K562 (cell line): Measurements from ENCODE around the gene PCBP2. TPM values are rescaled to one million over a fixed set of nuclear protein-coding genes. Genes with fewer than 3 reads are reported as not detected.
A peak's percentile ranks its signal among the peaks of the same experiment; 100 is the strongest.

Source experiments
- ATAC-seq: fragments of 200-7000 bp; cut with Tn5 transposase; 3 replicates; pipeline ENCODE4 v1.9.1; 2020; ENCODE audit warnings: moderate library complexity
- BruUV-seq: library from RNA; stranded (reverse); fragments of 400-500 nt; replicated peaks from 2 replicates; lab custom pipeline; 2021; lab: Mats Ljungman, UMichigan
- CTCF ChIA-PET: fragments of 300-600 bp; formaldehyde crosslinking; extraction: SDS; loops from one replicate; lab custom pipeline; 2021; ENCODE audit warnings: low intra/inter-chr PET ratio; lab: Yijun Ruan, JAX
- POLR2A ChIA-PET: fragments of 300-600, 350-650 bp; sonication (Branson Sonifier 250); formaldehyde crosslinking; extraction: SDS; loops from one replicate; lab custom pipeline; 2021; ENCODE audit warnings: antibody characterized with exemption, inconsistent platforms; lab: Yijun Ruan, JAX
- DNase-seq, 4 experiments: peaks; one replicate each; pipeline versions ENCODE4 v3.0.0 to v3.0.0-alpha.2; 2011 to 2018; ENCODE audit warnings: low spot score in 3 of 4, mixed read lengths in 3 of 4; ENCODE audit errors: extremely low read depth in 1 of 4
- FAIRE-seq: peaks from 2 replicates; lab custom pipeline; 2011; peaks lifted over from hg19 to GRCh38; lab: Jason Lieb, UNC
- H2AFZ ChIP-seq: 2 replicates; pipeline ENCODE4 v1.6.0; 2011; ENCODE audit warnings: low read depth, low read length, control low read depth, inconsistent platforms
- H3K27ac ChIP-seq: fragments of 200-600 bp; 3 replicates; pipeline ENCODE4 v1.8.0; 2011; ENCODE audit warnings: low read depth, mild to moderate bottlenecking, control low read depth, inconsistent platforms, low read length, moderate library complexity, mixed read lengths; ENCODE audit errors: extremely low read depth
- H3K27me3 ChIP-seq, 2 experiments: fragments of 300-600 bp in 1 of 2; 2 replicates in 1 of 2; 3 replicates in 1 of 2; pipeline versions ENCODE4 v1.6.0 to v1.8.0; 2011; ENCODE audit warnings: inconsistent platforms in 2 of 2, low read length in 2 of 2, mild to moderate bottlenecking in 1 of 2, mixed read lengths in 1 of 2, moderate library complexity in 1 of 2; ENCODE audit not compliant: control insufficient read depth in 2 of 2, insufficient read depth in 2 of 2
- H3K36me3 ChIP-seq: fragments of 300-600 bp; 3 replicates; pipeline ENCODE4 v1.8.0; 2011; ENCODE audit warnings: mild to moderate bottlenecking, low read length, inconsistent platforms; ENCODE audit not compliant: control insufficient read depth, insufficient read depth
- H3K4me1 ChIP-seq, 2 experiments: fragments of 200-600 bp in 1 of 2; replicated peaks in 1 of 2; 2 replicates in 1 of 2; 3 replicates in 1 of 2; pipeline versions ENCODE4 v1.5.1 to v1.8.0; 2011; ENCODE audit warnings: inconsistent platforms in 2 of 2, low read length in 2 of 2, mild to moderate bottlenecking in 1 of 2, mixed read lengths in 1 of 2, moderate library complexity in 1 of 2; ENCODE audit not compliant: control insufficient read depth in 2 of 2, insufficient read depth in 2 of 2
- H3K4me2 ChIP-seq: 2 replicates; pipeline ENCODE4 v1.6.1; 2011; ENCODE audit warnings: low read length, control low read depth, inconsistent platforms, mixed read lengths; ENCODE audit not compliant: insufficient read depth
- H3K4me3 ChIP-seq: fragments of 200-600 bp; sonication (generic), shearing (Covaris generic); 2 replicates; pipeline ENCODE4 v1.5.1; 2016; ENCODE audit warnings: control low read depth, inconsistent platforms
- H3K79me2 ChIP-seq: fragments of 200-600 bp; 3 replicates; pipeline ENCODE4 v1.8.0; 2011; ENCODE audit warnings: low read length, inconsistent platforms; ENCODE audit not compliant: control insufficient read depth, insufficient read depth
- H3K9ac ChIP-seq, 2 experiments: 2 replicates each; pipeline versions ENCODE4 v1.6.0 to v1.6.1; 2011; ENCODE audit warnings: low read depth in 2 of 2, low read length in 2 of 2, control low read depth in 1 of 2, inconsistent platforms in 1 of 2, mild to moderate bottlenecking in 1 of 2, mixed read lengths in 1 of 2; ENCODE audit not compliant: insufficient read depth in 1 of 2
- H3K9me1 ChIP-seq: one replicate; pipeline ENCODE4 v1.6.0; 2011; ENCODE audit warnings: inconsistent platforms, mild to moderate bottlenecking, low read length, moderate library complexity; ENCODE audit not compliant: control insufficient read depth, insufficient read depth
- H3K9me3 ChIP-seq: replicated peaks from 2 replicates; pipeline ENCODE4 v1.5.1; 2011; ENCODE audit warnings: low read depth, low read length, inconsistent platforms; ENCODE audit not compliant: control insufficient read depth, insufficient read depth
- H4K20me1 ChIP-seq: replicated peaks from 2 replicates; pipeline ENCODE4 v1.6.1; 2011; ENCODE audit warnings: low read length, inconsistent platforms, mixed read lengths; ENCODE audit not compliant: control insufficient read depth, insufficient read depth
- ARID4B ChIP-seq: sonication (generic); formaldehyde crosslinking; IDR thresholded peaks from 2 replicates; pipeline ENCODE4 v1.8.0; 2022; ENCODE audit warnings: mild to moderate bottlenecking, missing genetic modification reagents
- CEBPB ChIP-seq: fragments of 450-650 bp; IDR thresholded peaks from 2 replicates; pipeline ENCODE4 v1.6.1; 2016; ENCODE audit warnings: missing genetic modification characterization, missing compliant biosample characterization
- CEBPG ChIP-seq, 3 experiments: fragments of 200-800 bp in 1 of 3; sonication (Bioruptor generic) in 1 of 3; sonication (generic) in 1 of 3; formaldehyde crosslinking in 1 of 3; IDR thresholded peaks in 2 of 3; conservative IDR thresholded peaks in 1 of 3; 2 replicates each; pipeline versions ENCODE4 v1.6.1 to v1.8.0; 2016 to 2022; ENCODE audit warnings: missing compliant biosample characterization in 2 of 3, missing genetic modification characterization in 2 of 3, mild to moderate bottlenecking in 1 of 3, missing genetic modification reagents in 1 of 3
- GABPA ChIP-seq: fragments of 200-800 bp; sonication (Bioruptor generic); conservative IDR thresholded peaks from 2 replicates; pipeline ENCODE4 v1.6.1; 2016; ENCODE audit warnings: low read depth, missing genetic modification characterization, missing compliant biosample characterization
- WGBS: fragments of 100-300 bp; shearing (Covaris generic); methylation state at CpG from one replicate; pipeline ENCODE4 v1.1.6; 2016; ENCODE audit warnings: low coverage, mixed read lengths; ENCODE audit not compliant: insufficient coverage; ENCODE audit errors: missing lambda C conversion rate; 5-methylcytosine and 5-hydroxymethylcytosine counted together
- in situ Hi-C: fragments of 300-500 bp; cut with MboI; formaldehyde crosslinking; loops from 4 replicates; pipeline ENCODE4 v1.15.0; 2018; ENCODE audit warnings: inconsistent platforms, mixed read lengths
- intact Hi-C: fragments of 100-400 bp; cut with micrococcal nuclease; formaldehyde crosslinking; loops from 2 replicates; pipeline ENCODE4 v1.14.2; 2022
- polyA plus RNA-seq, 8 experiments: library from polyadenylated mRNA; depleted of rRNA in 4 of 8; stranded (reverse) in 5 of 8; unstranded in 3 of 8; fragments of >200 nt; fragmentation: Nextera tagmentation in 2 of 8; fragmentation: Illumina TruSeq in 1 of 8; extraction: Ambion mirVana in 2 of 8; extraction: Trizol in 1 of 8; gene quantifications; 2 replicates each; pipeline versions ENCODE4 v1.2.1 to v1.2.3, GENCODE V29; 2011 to 2014; ENCODE audit warnings: inconsistent platforms in 1 of 8, missing spikeins in 1 of 8
- total RNA-seq, 7 experiments: library from RNA; depleted of rRNA in 6 of 7; stranded (reverse); fragments of >200 nt in 6 of 7; fragmentation: Illumina TruSeq in 2 of 7; extraction: Trizol in 2 of 7; gene quantifications; 2 replicates each; pipeline versions ENCODE4 v1.2.1 to v1.2.3, GENCODE V29; 2011 to 2021; ENCODE audit warnings: low replicate concordance in 1 of 7

Gene PCBP2
- total and polyA plus RNA-seq, 9 of the 15 experiments (the other 6 are each of a cell fraction or from before 2014, with no cell fraction given) = 137 to 831 (median 328) TPM

GRCh38 chr12:53496752-53497032 is 44.8 kb downstream of the PCBP2 start:
- no peaks in the 10 kb centered on the region for H4K20me1 ChIP-seq
- no peaks in the 10 kb centered on the region for H3K36me3 ChIP-seq
- H3K4me3 ChIP-seq = no peak overlapping the region
- no peaks in the 10 kb centered on the region for H3K9me1 ChIP-seq
- H3K9me3 ChIP-seq = no peaks in the 10 kb centered on the region
- no peak for DNase-seq
- peak overlapping the region; percentile 41; the same call in 1 of the 2 replicates for H2AFZ ChIP-seq
- no TSS peak for BruUV-seq
- intact Hi-C loops = no loop called here
- ChIA-PET CTCF (no interaction called here), POLR2A (interaction anchor here (0.6 to 1.2 kb wide), 3 partner anchors 9 to 42 kb away, joined by 3 to 7 read pairs (median 4); no protein-coding TSS in a partner anchor)
- H3K79me2 ChIP-seq = peaks cover 12% of the 10 kb centered on the region
- no peak overlapping the region; a peak in 1 of 4 replicates for H3K9ac ChIP-seq
- ATAC-seq = no peak
- in situ Hi-C loops = no loop called here
- H3K4me1 ChIP-seq = peaks cover 42 to 55% of the 10 kb centered on the region in 2 experiments; a peak in 4 of 5 replicates
- H3K27ac ChIP-seq = no peak overlapping the region
- FAIRE-seq = no peak
- H3K4me2 ChIP-seq = peak overlapping the region; percentile 28; the same call in 1 of the 2 replicates
- whole genome bisulfite sequencing = 0% methylated on average over 1 of the region's 1 CpG
- TF ChIP-seq CEBPG (CRISPR knock-in tag; IDR thresholded peaks at IDR 0.05) (no peak), CEBPG (tag; conservative IDR thresholded peaks at IDR 0.05 in 1 of 2, IDR thresholded peaks at IDR 0.05 in 1 of 2) (peak in 1 of 2 experiments; percentile 36; a peak in 1 of 4 replicates), CEBPB (tag) (peak; percentile 69), ARID4B (no peak), GABPA (tag) (0 out of 2 replicates have a peak, but pooled peaks have one; percentile 11)
- TF ChIP-seq, all 486 proteins: peak for 3
- no peaks in the 10 kb centered on the region for H3K27me3 ChIP-seq
